GM23338 (cell line): ENCODE measurements around the gene LRIG1. TPM values are rescaled to one million over a fixed set of nuclear protein-coding genes. Genes with fewer than 3 reads are reported as not detected.

Experiments
- ATAC-seq: fragments of 200-7000 bp; cut with Tn5 transposase; 3 replicates; pipeline ENCODE4 v1.9.1; 2020
- DNase-seq: peaks from one replicate; pipeline ENCODE4 v3.0.0-alpha.2; 2015; ENCODE audit warnings: low spot score
- H2AFZ ChIP-seq: fragments of 200-600 bp; sonication (generic); 2 replicates; pipeline ENCODE4 v1.8.0; 2016; ENCODE audit warnings: antibody characterized with exemption, mild to moderate bottlenecking, moderate library complexity
- H3F3A ChIP-seq: fragments of 200-600 bp; sonication (generic); replicated peaks from 2 replicates; pipeline ENCODE4 v1.8.0; 2017; ENCODE audit warnings: antibody characterized with exemption, mixed run types, low read depth
- H3K27ac ChIP-seq: fragments of 200-600 bp; sonication (generic); 2 replicates; pipeline ENCODE4 v1.6.1; 2016; ENCODE audit warnings: low read depth
- H3K27me3 ChIP-seq: fragments of 200-600 bp; sonication (generic); 2 replicates; pipeline ENCODE4 v1.8.0; 2016; ENCODE audit warnings: mild to moderate bottlenecking, mixed run types, moderate library complexity; ENCODE audit not compliant: insufficient read depth
- H3K36me3 ChIP-seq: fragments of 200-600 bp; sonication (generic); 2 replicates; pipeline ENCODE4 v1.8.0; 2016; ENCODE audit warnings: mild to moderate bottlenecking; ENCODE audit not compliant: insufficient read depth
- H3K4me1 ChIP-seq: fragments of 200-600 bp; sonication (generic); 2 replicates; pipeline ENCODE4 v1.8.0; 2016; ENCODE audit warnings: mild to moderate bottlenecking, moderate library complexity; ENCODE audit not compliant: insufficient read depth
- H3K4me2 ChIP-seq: fragments of 200-600 bp; sonication (generic); 2 replicates; pipeline ENCODE4 v1.7.1; 2017; ENCODE audit warnings: mixed run types
- H3K4me3 ChIP-seq: fragments of 200-600 bp; sonication (generic); 2 replicates; pipeline ENCODE4 v1.6.1; 2016; ENCODE audit warnings: mixed run types
- H3K79me2 ChIP-seq: fragments of 200-600 bp; sonication (generic); replicated peaks from 2 replicates; pipeline ENCODE4 v1.8.0; 2017; ENCODE audit warnings: mild to moderate bottlenecking; ENCODE audit not compliant: insufficient read depth
- H3K9me2 ChIP-seq: fragments of 200-600 bp; sonication (generic); 2 replicates; pipeline ENCODE4 v1.8.0; 2017; ENCODE audit not compliant: insufficient read depth
- H4K20me1 ChIP-seq: fragments of 200-600 bp; sonication (generic); replicated peaks from 2 replicates; pipeline ENCODE4 v1.8.0; 2017; ENCODE audit warnings: mild to moderate bottlenecking; ENCODE audit not compliant: insufficient read depth
- H3K27ac Mint-ChIP-seq: 2 replicates; pipeline ENCODE4 v1.8.0; 2020; ENCODE audit warnings: inconsistent platforms, mild to moderate bottlenecking, moderate library complexity, mixed read lengths
- H3K27me3 Mint-ChIP-seq: 3 replicates; pipeline ENCODE4 v1.8.0; 2022; ENCODE audit warnings: low read depth, mild to moderate bottlenecking, moderate library complexity, mixed read lengths, inconsistent platforms; ENCODE audit not compliant: insufficient read depth, poor library complexity
- H3K36me3 Mint-ChIP-seq: 3 replicates; pipeline ENCODE4 v1.8.0; 2021; ENCODE audit warnings: low read depth, mild to moderate bottlenecking, inconsistent platforms, moderate library complexity, mixed read lengths
- H3K4me1 Mint-ChIP-seq: 3 replicates; pipeline ENCODE4 v1.8.0; 2020; ENCODE audit warnings: mild to moderate bottlenecking, inconsistent platforms, mixed read lengths
- H3K4me3 Mint-ChIP-seq: 3 replicates; pipeline ENCODE4 v1.8.0; 2021; ENCODE audit warnings: moderate library complexity, mild to moderate bottlenecking, inconsistent platforms, mixed read lengths
- H3K9me3 Mint-ChIP-seq: 3 replicates; pipeline ENCODE4 v1.8.0; 2020; ENCODE audit warnings: moderate library complexity, mild to moderate bottlenecking, inconsistent platforms, mixed read lengths
- CREB1 ChIP-seq: fragments of 250-450 bp; sonication (Bioruptor Pico); IDR thresholded peaks from 2 replicates; pipeline ENCODE4 v1.5.0; 2020; ENCODE audit warnings: low read depth, mild to moderate bottlenecking, moderate library complexity
- EZH2 ChIP-seq: fragments of 200-600 bp; sonication (generic); IDR thresholded peaks from one replicate; pipeline ENCODE4 v1.8.0; 2017; ENCODE audit warnings: antibody characterized with exemption, mild to moderate bottlenecking, low read depth; ENCODE audit not compliant: unreplicated experiment
- JUNB ChIP-seq: IDR thresholded peaks from one replicate; pipeline ENCODE4 v1.6.1; 2016; ENCODE audit warnings: antibody characterized with exemption; ENCODE audit not compliant: unreplicated experiment
- NANOG ChIP-seq: IDR thresholded peaks from 2 replicates; pipeline ENCODE4 v1.6.1; 2016; ENCODE audit warnings: antibody characterized with exemption, borderline replicate concordance
- POLR2AphosphoS5 ChIP-seq: IDR thresholded peaks from 2 replicates; pipeline ENCODE4 v1.6.1; 2016; ENCODE audit warnings: antibody characterized with exemption, low read depth
- STAT1 ChIP-seq: IDR thresholded peaks from one replicate; pipeline ENCODE4 v1.6.1; 2016; ENCODE audit warnings: antibody characterized with exemption; ENCODE audit not compliant: unreplicated experiment
- ZNF331 ChIP-seq: fragments of 250-450 bp; sonication (Bioruptor Pico); IDR thresholded peaks from 2 replicates; pipeline ENCODE4 v1.5.0; 2020; ENCODE audit warnings: low read depth, mild to moderate bottlenecking, moderate library complexity
- ZNF462 ChIP-seq: fragments of 250-450 bp; sonication (Bioruptor Pico); IDR thresholded peaks from 2 replicates; pipeline ENCODE4 v1.5.0; 2020; ENCODE audit warnings: mild to moderate bottlenecking, moderate library complexity
- polyA plus RNA-seq: library from polyadenylated mRNA; unstranded; fragments of >200 nt; fragmentation: Nextera tagmentation; extraction: Ambion mirVana; gene quantifications from 2 replicates; pipeline ENCODE4 v1.2.1, GENCODE V29; 2016
- total RNA-seq: library from RNA; depleted of rRNA; stranded (reverse); fragments of >200 nt; shearing (Covaris generic); gene quantifications from 2 replicates; pipeline ENCODE4 v1.2.3, GENCODE V29; 2014
- TF ChIP-seq, protein P1 (sequence below), 2 experiments: fragments of 200-600 bp in 1 of 2; sonication (generic) in 1 of 2; conservative IDR thresholded peaks; 2 replicates each; pipeline versions ENCODE4 v1.5.1 to v1.6.1; 2016 to 2017; ENCODE audit warnings: antibody characterized with exemption in 2 of 2, low read depth in 2 of 2, mild to moderate bottlenecking in 2 of 2, moderate library complexity in 1 of 2

The LRIG1 gene
- total and polyA plus RNA-seq, 2 experiments from 2014 or later: 40.0 to 134 TPM

DNA sequence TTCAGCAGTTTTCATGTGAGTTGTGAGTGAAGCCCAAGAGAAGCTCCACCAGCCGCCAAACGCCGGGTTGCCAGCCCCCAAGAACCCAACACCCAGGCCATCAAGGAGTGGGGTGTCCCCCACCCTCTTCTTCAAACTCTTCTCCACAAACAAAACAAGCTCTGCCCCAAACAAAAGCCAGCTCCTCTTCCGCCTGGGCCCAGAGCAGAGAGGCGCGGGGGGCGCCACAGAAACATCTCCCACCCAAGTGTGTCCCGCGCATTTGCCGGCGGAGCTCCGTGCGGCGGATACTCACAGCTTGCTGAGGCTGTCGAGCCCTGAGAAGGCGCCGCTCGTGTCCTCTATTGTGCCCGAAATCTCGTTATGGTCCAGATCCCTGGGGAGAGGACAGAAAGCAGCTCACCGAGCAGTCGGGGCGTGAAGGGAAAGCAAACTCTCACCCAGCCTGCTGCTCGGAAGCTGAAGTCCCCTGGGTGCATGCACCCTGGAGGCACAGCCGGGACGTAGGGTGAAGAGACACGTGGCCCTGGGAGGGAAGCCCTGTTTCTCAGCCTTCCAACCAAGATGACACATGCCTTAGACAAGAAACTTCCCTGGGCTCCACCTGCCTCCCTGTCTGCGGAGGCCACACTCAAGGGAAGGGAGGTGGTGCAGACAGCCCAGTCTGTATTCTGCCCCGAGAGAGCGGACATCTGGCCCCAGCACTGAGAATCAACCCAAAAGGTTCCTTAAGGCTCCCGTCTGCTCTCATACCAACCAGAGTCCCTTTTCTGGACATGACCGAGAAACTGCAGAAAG lies 95.7 kb downstream of the LRIG1 start (continued):
- TF ChIP-seq, protein P1, sequence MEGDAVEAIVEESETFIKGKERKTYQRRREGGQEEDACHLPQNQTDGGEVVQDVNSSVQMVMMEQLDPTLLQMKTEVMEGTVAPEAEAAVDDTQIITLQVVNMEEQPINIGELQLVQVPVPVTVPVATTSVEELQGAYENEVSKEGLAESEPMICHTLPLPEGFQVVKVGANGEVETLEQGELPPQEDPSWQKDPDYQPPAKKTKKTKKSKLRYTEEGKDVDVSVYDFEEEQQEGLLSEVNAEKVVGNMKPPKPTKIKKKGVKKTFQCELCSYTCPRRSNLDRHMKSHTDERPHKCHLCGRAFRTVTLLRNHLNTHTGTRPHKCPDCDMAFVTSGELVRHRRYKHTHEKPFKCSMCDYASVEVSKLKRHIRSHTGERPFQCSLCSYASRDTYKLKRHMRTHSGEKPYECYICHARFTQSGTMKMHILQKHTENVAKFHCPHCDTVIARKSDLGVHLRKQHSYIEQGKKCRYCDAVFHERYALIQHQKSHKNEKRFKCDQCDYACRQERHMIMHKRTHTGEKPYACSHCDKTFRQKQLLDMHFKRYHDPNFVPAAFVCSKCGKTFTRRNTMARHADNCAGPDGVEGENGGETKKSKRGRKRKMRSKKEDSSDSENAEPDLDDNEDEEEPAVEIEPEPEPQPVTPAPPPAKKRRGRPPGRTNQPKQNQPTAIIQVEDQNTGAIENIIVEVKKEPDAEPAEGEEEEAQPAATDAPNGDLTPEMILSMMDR (conservative IDR thresholded peaks at IDR 0.05; ENCODE audit: low read depth in 2 of 2): no peak

DNA sequence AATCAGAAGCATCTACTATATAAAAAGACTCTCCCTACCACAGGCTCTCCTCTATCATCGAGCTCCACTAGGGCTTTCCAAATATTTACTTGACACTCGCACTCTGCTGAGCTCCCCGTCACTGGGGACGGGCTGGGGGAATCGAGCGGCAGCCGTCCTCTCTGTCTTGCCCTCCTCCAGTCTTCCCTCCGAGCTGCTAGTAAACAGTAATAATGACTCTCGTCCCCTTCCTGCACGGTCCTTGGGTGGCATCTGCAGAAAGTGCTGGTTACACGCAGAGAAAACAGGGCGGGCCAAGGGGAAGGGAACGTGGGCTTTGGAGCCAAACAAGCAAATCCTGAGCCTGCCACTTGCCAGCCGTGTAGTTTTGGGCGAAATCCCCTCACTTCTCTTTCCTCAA lies 96.6 kb downstream of the LRIG1 start:
- TF ChIP-seq NANOG: no peak
- TF ChIP-seq STAT1: no peak
- TF ChIP-seq POLR2AphosphoS5: no peak
- TF ChIP-seq CREB1 (CRISPR knock-in tag): no peak
- no peak for TF ChIP-seq ZNF331 (CRISPR knock-in tag)
- no peak for TF ChIP-seq EZH2
- peaks cover 97% of the 10 kb centered on the region for H3K36me3 Mint-ChIP-seq
- H3K4me1 Mint-ChIP-seq: peaks cover 54% of the 10 kb centered on the region
- no peak overlapping the region for H3K4me3 Mint-ChIP-seq
- Histone ChIP-seq H3K4me1 (peaks cover 23% of the 10 kb centered on the region), H3K4me2 (no peak overlapping the region), H3F3A (0 out of 2 replicates have a peak, but pooled peaks cover 4% of the 10 kb centered on the region), H4K20me1 (peaks cover 28% of the 10 kb centered on the region; the same call in 1 of the 2 replicates), H2AFZ (no peak overlapping the region), H3K79me2 (peaks cover 44% of the 10 kb centered on the region), H3K36me3 (peaks cover 28% of the 10 kb centered on the region), H3K27ac (no peak overlapping the region), H3K4me3 (no peak overlapping the region), H3K9me2 (no peaks in the 10 kb centered on the region; the same call in 1 of the 2 replicates), H3K27me3 (no peaks in the 10 kb centered on the region)
- H3K27me3 Mint-ChIP-seq: peaks cover 7% of the 10 kb centered on the region
- ATAC-seq (no peak), DNase-seq (no peak)
- no peaks in the 10 kb centered on the region; the same call in 2 of the 3 replicates for H3K9me3 Mint-ChIP-seq
- H3K27ac Mint-ChIP-seq: peak overlapping the region; percentile 77; the same call in 1 of the 2 replicates

- Histone ChIP-seq H4K20me1 (peaks cover 29% of the 10 kb centered on the region; the same call in 1 of the 2 replicates), H3K4me1 (peaks cover 21% of the 10 kb centered on the region), H3K79me2 (peaks cover 44% of the 10 kb centered on the region), H3K9me2 (no peaks in the 10 kb centered on the region; the same call in 1 of the 2 replicates), H3K27me3 (no peaks in the 10 kb centered on the region), H3F3A (0 out of 2 replicates have a peak, but pooled peaks cover 2% of the 10 kb centered on the region), H2AFZ (no peak overlapping the region), H3K36me3 (peaks cover 27% of the 10 kb centered on the region), H3K4me3 (no peak overlapping the region), H3K27ac (no peak overlapping the region), H3K4me2 (no peak overlapping the region)
- H3K4me1 Mint-ChIP-seq: peaks cover 47% of the 10 kb centered on the region
- H3K36me3 Mint-ChIP-seq: peaks cover 97% of the 10 kb centered on the region
- no peaks in the 10 kb centered on the region; the same call in 2 of the 3 replicates for H3K9me3 Mint-ChIP-seq
- no peak for DNase-seq
- H3K27ac Mint-ChIP-seq: peak overlapping the region; percentile 84
- no peak for ATAC-seq
- peaks cover 7% of the 10 kb centered on the region for H3K27me3 Mint-ChIP-seq
- no peak overlapping the region; the same call in 2 of the 3 replicates for H3K4me3 Mint-ChIP-seq
- TF ChIP-seq NANOG (no peak), ZNF462 (no peak), JUNB (no peak), EZH2 (no peak), CREB1 (CRISPR knock-in tag) (no peak), STAT1 (no peak)
Measured at GRCh38 chr3:66403323-66403990, 97.4 kb downstream of the LRIG1 start.
